Astrocyte (in vitro differentiated cells and primary cell): ENCODE data around the gene RALB. TPM values are rescaled to one million over a fixed set of nuclear protein-coding genes. Genes with fewer than 3 reads are reported as not detected.

Source experiments
- DNase-seq: peaks from one replicate; pipeline ENCODE4 v3.0.0-alpha.2; 2010; ENCODE audit warnings: low read depth
- FAIRE-seq: peaks from 2 replicates; lab custom pipeline; 2011; peaks lifted over from hg19 to GRCh38; lab: Jason Lieb, UNC
- H2AFZ ChIP-seq: 2 replicates; pipeline ENCODE4 v1.6.0; 2012; ENCODE audit warnings: low read depth, low read length, inconsistent platforms
- H3K27ac ChIP-seq: 2 replicates; pipeline ENCODE4 v1.5.1; 2011; ENCODE audit warnings: low read depth, low read length, inconsistent platforms
- H3K27me3 ChIP-seq: 2 replicates; pipeline ENCODE4 v1.6.0; 2011; ENCODE audit warnings: low read length, inconsistent platforms; ENCODE audit not compliant: insufficient read depth
- H3K36me3 ChIP-seq: 2 replicates; pipeline ENCODE4 v1.5.1; 2011; ENCODE audit warnings: low read length, inconsistent platforms; ENCODE audit not compliant: insufficient read depth
- H3K4me1 ChIP-seq: 2 replicates; pipeline ENCODE4 v1.5.1; 2011; ENCODE audit warnings: low read length, inconsistent platforms; ENCODE audit not compliant: insufficient read depth
- H3K4me2 ChIP-seq: 2 replicates; pipeline ENCODE4 v1.6.0; 2012; ENCODE audit warnings: low read length, inconsistent platforms
- H3K4me3 ChIP-seq: 2 replicates; pipeline ENCODE4 v1.5.1; 2011; ENCODE audit warnings: low read depth, mild to moderate bottlenecking, low read length, inconsistent platforms; ENCODE audit not compliant: insufficient read depth
- H3K79me2 ChIP-seq: 2 replicates; pipeline ENCODE4 v1.6.0; 2012; ENCODE audit warnings: mild to moderate bottlenecking, low read length, inconsistent platforms; ENCODE audit not compliant: insufficient read depth
- H3K9ac ChIP-seq: 2 replicates; pipeline ENCODE4 v1.6.0; 2012; ENCODE audit warnings: mild to moderate bottlenecking, low read length, inconsistent platforms
- H3K9me3 ChIP-seq: 2 replicates; pipeline ENCODE4 v1.5.1; 2012; ENCODE audit warnings: low read depth, mild to moderate bottlenecking, low read length, inconsistent platforms; ENCODE audit not compliant: insufficient read depth
- H4K20me1 ChIP-seq: 2 replicates; pipeline ENCODE4 v1.6.0; 2012; ENCODE audit warnings: low read length, inconsistent platforms; ENCODE audit not compliant: insufficient read depth
- H3K27ac Mint-ChIP-seq: one replicate; pipeline ENCODE4 v1.8.0; 2021; ENCODE audit warnings: mild to moderate bottlenecking, mixed read lengths; ENCODE audit not compliant: unreplicated experiment
- H3K27me3 Mint-ChIP-seq: one replicate; pipeline ENCODE4 v1.8.0; 2021; ENCODE audit warnings: low read depth, mixed read lengths; ENCODE audit not compliant: unreplicated experiment
- H3K36me3 Mint-ChIP-seq: one replicate; pipeline ENCODE4 v1.8.0; 2021; ENCODE audit warnings: low read depth, mixed read lengths; ENCODE audit not compliant: unreplicated experiment
- H3K4me1 Mint-ChIP-seq: one replicate; pipeline ENCODE4 v1.8.0; 2021; ENCODE audit warnings: low read depth, mixed read lengths; ENCODE audit not compliant: unreplicated experiment
- H3K4me3 Mint-ChIP-seq: one replicate; pipeline ENCODE4 v1.8.0; 2021; ENCODE audit warnings: mild to moderate bottlenecking, moderate library complexity, mixed read lengths; ENCODE audit not compliant: unreplicated experiment
- H3K9me3 Mint-ChIP-seq: one replicate; pipeline ENCODE4 v1.8.0; 2021; ENCODE audit warnings: mild to moderate bottlenecking, mixed read lengths; ENCODE audit not compliant: unreplicated experiment
- EZH2 ChIP-seq: IDR thresholded peaks from 2 replicates; pipeline ENCODE4 v1.6.1; 2012; ENCODE audit warnings: mild to moderate bottlenecking, low read length, inconsistent platforms; ENCODE audit not compliant: insufficient read depth
- total RNA-seq: library from RNA; stranded (reverse); gene quantifications from 2 replicates; pipeline ENCODE4 v1.2.1, GENCODE V29; 2021
- TF ChIP-seq, protein P1 (sequence below): IDR thresholded peaks from 2 replicates; pipeline ENCODE4 v1.5.1; 2011; ENCODE audit warnings: low read depth, mild to moderate bottlenecking, inconsistent platforms, low read length, moderate library complexity; ENCODE audit not compliant: insufficient read depth

Gene RALB
- total RNA-seq, 1 donor from 2014 or later: 44.5 TPM

DNA sequence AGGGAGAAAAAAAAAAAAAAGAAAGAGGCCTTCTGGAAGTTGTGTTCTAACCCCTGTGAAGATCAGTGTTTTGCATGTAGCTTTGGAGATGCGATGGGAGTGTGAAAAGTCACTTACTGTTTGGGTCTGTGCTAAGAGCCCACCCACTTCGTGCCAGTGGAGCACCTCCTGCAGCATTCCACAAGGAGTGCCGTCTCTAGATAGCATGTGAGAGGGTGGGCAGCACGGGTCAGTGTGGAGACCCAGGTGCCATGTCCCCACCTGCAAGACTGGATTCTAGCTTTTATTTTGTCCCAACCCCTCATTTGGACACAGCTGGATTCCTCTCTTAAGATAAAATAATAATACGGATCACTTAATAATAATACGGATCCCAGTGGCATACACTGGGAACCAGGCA, 17.0 kb upstream of the RALB start:
- no peak overlapping the region for H3K4me3 ChIP-seq
- no peak for FAIRE-seq
- Mint-ChIP-seq H3K27me3 (peaks cover 22% of the 10 kb centered on the region), H3K9me3 (no peaks in the 10 kb centered on the region), H3K27ac (no peak overlapping the region), H3K4me1 (peaks cover 29% of the 10 kb centered on the region), H3K4me3 (no peak overlapping the region), H3K36me3 (no peaks in the 10 kb centered on the region)
- no peak overlapping the region for H3K27ac ChIP-seq
- no peak overlapping the region for H2AFZ ChIP-seq
- H3K4me1 ChIP-seq: peaks cover 35% of the 10 kb centered on the region
- H3K9ac ChIP-seq: no peak overlapping the region
- no peaks in the 10 kb centered on the region for H3K9me3 ChIP-seq
- no peaks in the 10 kb centered on the region for H3K36me3 ChIP-seq
- DNase-seq: no peak
- no peaks in the 10 kb centered on the region for H4K20me1 ChIP-seq
- no peak for TF ChIP-seq EZH2
- TF ChIP-seq, protein P1, sequence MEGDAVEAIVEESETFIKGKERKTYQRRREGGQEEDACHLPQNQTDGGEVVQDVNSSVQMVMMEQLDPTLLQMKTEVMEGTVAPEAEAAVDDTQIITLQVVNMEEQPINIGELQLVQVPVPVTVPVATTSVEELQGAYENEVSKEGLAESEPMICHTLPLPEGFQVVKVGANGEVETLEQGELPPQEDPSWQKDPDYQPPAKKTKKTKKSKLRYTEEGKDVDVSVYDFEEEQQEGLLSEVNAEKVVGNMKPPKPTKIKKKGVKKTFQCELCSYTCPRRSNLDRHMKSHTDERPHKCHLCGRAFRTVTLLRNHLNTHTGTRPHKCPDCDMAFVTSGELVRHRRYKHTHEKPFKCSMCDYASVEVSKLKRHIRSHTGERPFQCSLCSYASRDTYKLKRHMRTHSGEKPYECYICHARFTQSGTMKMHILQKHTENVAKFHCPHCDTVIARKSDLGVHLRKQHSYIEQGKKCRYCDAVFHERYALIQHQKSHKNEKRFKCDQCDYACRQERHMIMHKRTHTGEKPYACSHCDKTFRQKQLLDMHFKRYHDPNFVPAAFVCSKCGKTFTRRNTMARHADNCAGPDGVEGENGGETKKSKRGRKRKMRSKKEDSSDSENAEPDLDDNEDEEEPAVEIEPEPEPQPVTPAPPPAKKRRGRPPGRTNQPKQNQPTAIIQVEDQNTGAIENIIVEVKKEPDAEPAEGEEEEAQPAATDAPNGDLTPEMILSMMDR: no peak
- H3K4me2 ChIP-seq: no peak overlapping the region
- H3K79me2 ChIP-seq: no peaks in the 10 kb centered on the region
- H3K27me3 ChIP-seq: no peaks in the 10 kb centered on the region

DNA sequence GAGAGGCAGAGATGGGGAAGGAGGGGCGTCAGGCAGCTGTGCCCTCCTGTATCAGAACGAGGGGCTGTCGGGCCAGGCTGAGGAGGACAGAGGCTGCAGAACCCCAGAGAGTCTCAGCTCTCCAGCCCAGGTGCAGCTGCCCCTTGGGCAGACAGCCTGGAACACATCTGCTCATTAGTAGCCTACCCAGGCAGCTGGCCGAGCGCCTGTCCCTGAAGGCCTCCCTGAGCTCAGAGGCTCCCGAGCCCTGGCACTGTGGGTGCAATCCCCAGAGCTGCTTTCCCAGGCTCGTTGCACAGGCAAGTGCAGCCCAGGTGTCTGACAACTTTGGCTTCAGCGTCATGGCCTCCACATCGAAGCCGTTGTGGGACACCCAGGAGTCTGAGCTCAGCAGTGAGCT, 16.3 kb upstream of the RALB start:
- H3K4me2 ChIP-seq: no peak overlapping the region
- no peak overlapping the region for H3K9ac ChIP-seq
- no peaks in the 10 kb centered on the region for H3K36me3 Mint-ChIP-seq
- H3K36me3 ChIP-seq: no peaks in the 10 kb centered on the region
- DNase-seq (no peak), FAIRE-seq (no peak)
- peaks cover 30% of the 10 kb centered on the region for H3K4me1 Mint-ChIP-seq
- H3K9me3 Mint-ChIP-seq: no peaks in the 10 kb centered on the region
- H3K27ac ChIP-seq: no peak overlapping the region
- no peaks in the 10 kb centered on the region for H3K27me3 ChIP-seq
- no peaks in the 10 kb centered on the region for H4K20me1 ChIP-seq
- no peaks in the 10 kb centered on the region for H3K9me3 ChIP-seq
- peaks cover 35% of the 10 kb centered on the region for H3K4me1 ChIP-seq
- H3K79me2 ChIP-seq: no peaks in the 10 kb centered on the region
- TF ChIP-seq EZH2: no peak
- TF ChIP-seq, protein P1: no peak
- H3K27ac Mint-ChIP-seq: no peak overlapping the region
- no peak overlapping the region for H2AFZ ChIP-seq
- H3K4me3 Mint-ChIP-seq: no peak overlapping the region
- no peak overlapping the region for H3K4me3 ChIP-seq
- peaks cover 22% of the 10 kb centered on the region for H3K27me3 Mint-ChIP-seq

DNA sequence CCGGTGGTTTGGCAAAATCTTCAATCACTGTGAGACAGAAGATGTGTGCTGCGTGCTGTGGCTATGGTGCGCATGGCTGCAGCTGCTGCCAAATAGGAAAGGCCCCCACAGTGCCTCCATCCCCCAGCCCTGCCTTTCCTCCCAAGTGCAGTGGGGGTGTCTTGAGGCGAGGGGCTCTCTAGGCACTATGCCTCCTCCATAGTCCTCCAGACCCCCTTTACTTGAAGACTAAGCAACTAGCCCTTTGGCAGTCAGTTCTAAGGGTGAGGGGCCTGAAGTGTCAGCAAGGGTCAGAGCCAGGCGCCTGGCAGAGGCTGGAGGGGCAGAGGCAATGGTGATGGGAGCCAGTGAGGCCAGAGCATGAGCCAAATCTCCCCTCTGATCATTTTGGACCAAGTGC, 15.9 kb upstream of the RALB start:
- Histone ChIP-seq H3K9ac (no peak overlapping the region), H4K20me1 (no peaks in the 10 kb centered on the region), H3K4me1 (peaks cover 35% of the 10 kb centered on the region), H2AFZ (no peak overlapping the region), H3K27me3 (no peaks in the 10 kb centered on the region), H3K79me2 (no peaks in the 10 kb centered on the region), H3K4me3 (no peak overlapping the region), H3K9me3 (no peaks in the 10 kb centered on the region), H3K4me2 (no peak overlapping the region), H3K27ac (no peak overlapping the region), H3K36me3 (no peaks in the 10 kb centered on the region)
- H3K36me3 Mint-ChIP-seq: no peaks in the 10 kb centered on the region
- TF ChIP-seq, protein P1: no peak
- TF ChIP-seq EZH2: no peak
- peaks cover 20% of the 10 kb centered on the region for H3K27me3 Mint-ChIP-seq
- H3K27ac Mint-ChIP-seq: no peak overlapping the region
- H3K4me1 Mint-ChIP-seq: peaks cover 30% of the 10 kb centered on the region
- H3K9me3 Mint-ChIP-seq: no peaks in the 10 kb centered on the region
- FAIRE-seq: no peak
- H3K4me3 Mint-ChIP-seq: no peak overlapping the region
- no peak for DNase-seq
